K562 (cell line): ENCODE measurements around the gene RABGAP1L. TPM values are rescaled to one million over a fixed set of nuclear protein-coding genes. Genes with fewer than 3 reads are reported as not detected.

Experiments
- ATAC-seq: fragments of 200-7000 bp; cut with Tn5 transposase; 3 replicates; pipeline ENCODE4 v1.9.1; 2020; ENCODE audit warnings: moderate library complexity
- BruUV-seq: library from RNA; stranded (reverse); fragments of 400-500 nt; replicated peaks from 2 replicates; lab custom pipeline; 2021; lab: Mats Ljungman, UMichigan
- CTCF ChIA-PET: fragments of 300-600 bp; formaldehyde crosslinking; extraction: SDS; loops from one replicate; lab custom pipeline; 2021; ENCODE audit warnings: low intra/inter-chr PET ratio; lab: Yijun Ruan, JAX
- POLR2A ChIA-PET: fragments of 300-600, 350-650 bp; sonication (Branson Sonifier 250); formaldehyde crosslinking; extraction: SDS; loops from one replicate; lab custom pipeline; 2021; ENCODE audit warnings: antibody characterized with exemption, inconsistent platforms; lab: Yijun Ruan, JAX
- DNase-seq, 4 experiments: peaks; one replicate each; pipeline versions ENCODE4 v3.0.0 to v3.0.0-alpha.2; 2011 to 2018; ENCODE audit warnings: low spot score in 3 of 4, mixed read lengths in 3 of 4; ENCODE audit errors: extremely low read depth in 1 of 4
- FAIRE-seq: peaks from 2 replicates; lab custom pipeline; 2011; peaks lifted over from hg19 to GRCh38; lab: Jason Lieb, UNC
- H2AFZ ChIP-seq: 2 replicates; pipeline ENCODE4 v1.6.0; 2011; ENCODE audit warnings: low read depth, low read length, control low read depth, inconsistent platforms
- H3K27ac ChIP-seq: fragments of 200-600 bp; 3 replicates; pipeline ENCODE4 v1.8.0; 2011; ENCODE audit warnings: low read depth, mild to moderate bottlenecking, control low read depth, inconsistent platforms, low read length, moderate library complexity, mixed read lengths; ENCODE audit errors: extremely low read depth
- H3K27me3 ChIP-seq, 2 experiments: fragments of 300-600 bp in 1 of 2; 2 replicates in 1 of 2; 3 replicates in 1 of 2; pipeline versions ENCODE4 v1.6.0 to v1.8.0; 2011; ENCODE audit warnings: inconsistent platforms in 2 of 2, low read length in 2 of 2, mild to moderate bottlenecking in 1 of 2, mixed read lengths in 1 of 2, moderate library complexity in 1 of 2; ENCODE audit not compliant: control insufficient read depth in 2 of 2, insufficient read depth in 2 of 2
- H3K36me3 ChIP-seq: fragments of 300-600 bp; 3 replicates; pipeline ENCODE4 v1.8.0; 2011; ENCODE audit warnings: mild to moderate bottlenecking, low read length, inconsistent platforms; ENCODE audit not compliant: control insufficient read depth, insufficient read depth
- H3K4me1 ChIP-seq, 2 experiments: fragments of 200-600 bp in 1 of 2; replicated peaks in 1 of 2; 2 replicates in 1 of 2; 3 replicates in 1 of 2; pipeline versions ENCODE4 v1.5.1 to v1.8.0; 2011; ENCODE audit warnings: inconsistent platforms in 2 of 2, low read length in 2 of 2, mild to moderate bottlenecking in 1 of 2, mixed read lengths in 1 of 2, moderate library complexity in 1 of 2; ENCODE audit not compliant: control insufficient read depth in 2 of 2, insufficient read depth in 2 of 2
- H3K4me2 ChIP-seq: 2 replicates; pipeline ENCODE4 v1.6.1; 2011; ENCODE audit warnings: low read length, control low read depth, inconsistent platforms, mixed read lengths; ENCODE audit not compliant: insufficient read depth
- H3K4me3 ChIP-seq: fragments of 200-600 bp; sonication (generic), shearing (Covaris generic); 2 replicates; pipeline ENCODE4 v1.5.1; 2016; ENCODE audit warnings: control low read depth, inconsistent platforms
- H3K79me2 ChIP-seq: fragments of 200-600 bp; 3 replicates; pipeline ENCODE4 v1.8.0; 2011; ENCODE audit warnings: low read length, inconsistent platforms; ENCODE audit not compliant: control insufficient read depth, insufficient read depth
- H3K9ac ChIP-seq, 2 experiments: 2 replicates each; pipeline versions ENCODE4 v1.6.0 to v1.6.1; 2011; ENCODE audit warnings: low read depth in 2 of 2, low read length in 2 of 2, control low read depth in 1 of 2, inconsistent platforms in 1 of 2, mild to moderate bottlenecking in 1 of 2, mixed read lengths in 1 of 2; ENCODE audit not compliant: insufficient read depth in 1 of 2
- H3K9me1 ChIP-seq: one replicate; pipeline ENCODE4 v1.6.0; 2011; ENCODE audit warnings: inconsistent platforms, mild to moderate bottlenecking, low read length, moderate library complexity; ENCODE audit not compliant: control insufficient read depth, insufficient read depth
- H3K9me3 ChIP-seq: replicated peaks from 2 replicates; pipeline ENCODE4 v1.5.1; 2011; ENCODE audit warnings: low read depth, low read length, inconsistent platforms; ENCODE audit not compliant: control insufficient read depth, insufficient read depth
- H4K20me1 ChIP-seq: replicated peaks from 2 replicates; pipeline ENCODE4 v1.6.1; 2011; ENCODE audit warnings: low read length, inconsistent platforms, mixed read lengths; ENCODE audit not compliant: control insufficient read depth, insufficient read depth
- DPF2 ChIP-seq: fragments of 450-650 bp; IDR thresholded peaks from 2 replicates; pipeline ENCODE4 v1.6.1; 2016
- EP300 ChIP-seq: IDR thresholded peaks from 2 replicates; pipeline ENCODE4 v1.6.1; 2012; ENCODE audit warnings: low read length, improper control_type of control experiment
- FOSL1 ChIP-seq: fragments of 200-800 bp; sonication (Bioruptor generic); conservative IDR thresholded peaks from 2 replicates; pipeline ENCODE4 v1.6.1; 2016; ENCODE audit warnings: missing genetic modification characterization, missing compliant biosample characterization
- GATA2 ChIP-seq: sonication (generic); formaldehyde crosslinking; IDR thresholded peaks from 2 replicates; pipeline ENCODE4 v1.4.0; 2020; ENCODE audit warnings: mild to moderate bottlenecking, missing genetic modification reagents
- GATAD2A ChIP-seq: fragments of 450-650 bp; IDR thresholded peaks from 2 replicates; pipeline ENCODE4 v1.6.1; 2017
- HDAC1 ChIP-seq, 2 experiments: fragments of 450-650 bp; IDR thresholded peaks; 2 replicates each; pipeline ENCODE4 v1.6.1; 2016 to 2017; ENCODE audit warnings: inconsistent platforms in 1 of 2, mild to moderate bottlenecking in 1 of 2, moderate library complexity in 1 of 2
- HMG20B ChIP-seq: fragments of 250-450 bp; sonication (Bioruptor Pico); IDR thresholded peaks from 2 replicates; pipeline ENCODE4 v1.5.0; 2021; ENCODE audit warnings: mild to moderate bottlenecking
- MEIS2 ChIP-seq: fragments of 450-650 bp; IDR thresholded peaks from 2 replicates; pipeline ENCODE4 v1.6.1; 2014; ENCODE audit warnings: mild to moderate bottlenecking; ENCODE audit not compliant: partially characterized antibody
- MITF ChIP-seq: IDR thresholded peaks from 2 replicates; pipeline ENCODE4 v1.6.1; 2014; ENCODE audit warnings: antibody characterized with exemption
- NCOR1 ChIP-seq: fragments of 450-650 bp; IDR thresholded peaks from 2 replicates; pipeline ENCODE4 v1.6.1; 2016; ENCODE audit warnings: mild to moderate bottlenecking, moderate library complexity
- POLR2AphosphoS5 ChIP-seq: IDR thresholded peaks from 2 replicates; pipeline ENCODE4 v1.6.1; 2011; ENCODE audit warnings: mild to moderate bottlenecking, low read depth, low read length, moderate library complexity; ENCODE audit not compliant: control insufficient read depth, insufficient read depth
- SAFB2 ChIP-seq: fragments of 200-400 bp; formaldehyde crosslinking; IDR thresholded peaks from 2 replicates; pipeline ENCODE4 v1.6.1; 2018; ENCODE audit warnings: borderline replicate concordance, low read length, low read depth, moderate library complexity; ENCODE audit not compliant: severe bottlenecking
- SIX5 ChIP-seq, 2 experiments: IDR thresholded peaks; 2 replicates each; pipeline ENCODE4 v1.6.1; 2011; ENCODE audit warnings: low read length in 2 of 2, borderline replicate concordance in 1 of 2, low read depth in 1 of 2, mild to moderate bottlenecking in 1 of 2, moderate library complexity in 1 of 2; ENCODE audit not compliant: insufficient read depth in 1 of 2
- SMARCE1 ChIP-seq: fragments of 450-650 bp; IDR thresholded peaks from 2 replicates; pipeline ENCODE4 v1.7.1; 2016; ENCODE audit warnings: mild to moderate bottlenecking
- TBL1XR1 ChIP-seq, 2 experiments: IDR thresholded peaks; 2 replicates each; pipeline ENCODE4 v1.6.1; 2012; ENCODE audit warnings: improper control_type of control experiment in 2 of 2, low read length in 2 of 2, mild to moderate bottlenecking in 1 of 2
- TCF3 ChIP-seq: sonication (generic); formaldehyde crosslinking; IDR thresholded peaks from 2 replicates; pipeline ENCODE4 v1.4.0; 2020; ENCODE audit warnings: mild to moderate bottlenecking, missing genetic modification reagents
- TRIM24 ChIP-seq, 2 experiments: fragments of 450-650 bp; IDR thresholded peaks; 2 replicates each; pipeline ENCODE4 v1.6.1; 2016
- YBX1 ChIP-seq: fragments of 450-650 bp; IDR thresholded peaks from 2 replicates; pipeline ENCODE4 v1.7.1; 2016; ENCODE audit warnings: mild to moderate bottlenecking
- ZEB2 ChIP-seq: fragments of 450-650 bp; IDR thresholded peaks from 2 replicates; pipeline ENCODE4 v1.6.1; 2016
- ZNF280A ChIP-seq: fragments of 450-650 bp; IDR thresholded peaks from 2 replicates; pipeline ENCODE4 v1.6.1; 2018; ENCODE audit warnings: mild to moderate bottlenecking, low read depth; ENCODE audit not compliant: partially characterized antibody
- ZNF395 ChIP-seq: fragments of 200-800 bp; sonication (Bioruptor generic); IDR thresholded peaks from 2 replicates; pipeline ENCODE4 v1.6.1; 2017; ENCODE audit warnings: missing genetic modification characterization, missing compliant biosample characterization
- WGBS: fragments of 100-300 bp; shearing (Covaris generic); methylation state at CpG from one replicate; pipeline ENCODE4 v1.1.6; 2016; ENCODE audit warnings: low coverage, mixed read lengths; ENCODE audit not compliant: insufficient coverage; ENCODE audit errors: missing lambda C conversion rate; 5-methylcytosine and 5-hydroxymethylcytosine counted together
- in situ Hi-C: fragments of 300-500 bp; cut with MboI; formaldehyde crosslinking; loops from 4 replicates; pipeline ENCODE4 v1.15.0; 2018; ENCODE audit warnings: inconsistent platforms, mixed read lengths
- intact Hi-C: fragments of 100-400 bp; cut with micrococcal nuclease; formaldehyde crosslinking; loops from 2 replicates; pipeline ENCODE4 v1.14.2; 2022
- polyA plus RNA-seq, 8 experiments: library from polyadenylated mRNA; depleted of rRNA in 4 of 8; stranded (reverse) in 5 of 8; unstranded in 3 of 8; fragments of >200 nt; fragmentation: Nextera tagmentation in 2 of 8; fragmentation: Illumina TruSeq in 1 of 8; extraction: Ambion mirVana in 2 of 8; extraction: Trizol in 1 of 8; gene quantifications; 2 replicates each; pipeline versions ENCODE4 v1.2.1 to v1.2.3, GENCODE V29; 2011 to 2014; ENCODE audit warnings: inconsistent platforms in 1 of 8, missing spikeins in 1 of 8
- total RNA-seq, 7 experiments: library from RNA; depleted of rRNA in 6 of 7; stranded (reverse); fragments of >200 nt in 6 of 7; fragmentation: Illumina TruSeq in 2 of 7; extraction: Trizol in 2 of 7; gene quantifications; 2 replicates each; pipeline versions ENCODE4 v1.2.1 to v1.2.3, GENCODE V29; 2011 to 2021; ENCODE audit warnings: low replicate concordance in 1 of 7

Gene RABGAP1L
- total and polyA plus RNA-seq, 9 of the 15 experiments (the other 6 are each of a cell fraction or from before 2014, with no cell fraction given): 16.5 to 44.9 (median 26.7) TPM

- FAIRE-seq (no peak), ATAC-seq (no peak; the same call in 2 of the 3 replicates), DNase-seq (peak in 2 of 4 experiments; percentile 20 to 54)
- WGBS: 6% methylated on average over 5 of the region's 5 CpGs
- ChIA-PET CTCF (no interaction called here), POLR2A (interaction anchor here (0.5 kb wide), 1 partner anchor 38 kb away, joined by 3 read pairs; no protein-coding TSS in a partner anchor)
- Histone ChIP-seq H3K36me3 (peaks cover 21% of the 10 kb centered on the region), H3K27ac (peak overlapping the region; percentile 54; the same call in 1 of the 3 replicates), H3K9me1 (no peaks in the 10 kb centered on the region), H3K9ac (no peak overlapping the region), H3K4me1 (peaks cover 0 to 3% of the 10 kb centered on the region in 2 experiments; a peak in 2 of 5 replicates), H3K9me3 (0 out of 2 replicates have a peak, but pooled peaks cover 1% of the 10 kb centered on the region), H3K79me2 (no peaks in the 10 kb centered on the region), H3K4me3 (no peak overlapping the region), H3K27me3 (no peaks in the 10 kb centered on the region), H4K20me1 (no peaks in the 10 kb centered on the region), H3K4me2 (no peak overlapping the region), H2AFZ (no peak overlapping the region)
- in situ Hi-C loops: no loop called here
- intact Hi-C loops: no loop called here
- BruUV-seq: no TSS peak
- TF ChIP-seq FOSL1 (tag) (peak; percentile 67), MEIS2 (peak; percentile 87), POLR2AphosphoS5 (peak; percentile 73; the same call in 1 of the 2 replicates), EP300 (peak; percentile 44; the same call in 1 of the 2 replicates), YBX1 (no peak), GATA2 (peak; percentile 70; the same call in 1 of the 2 replicates), ZNF280A (no peak), GATAD2A (no peak), TBL1XR1 (IDR thresholded peaks at IDR 0.05; ENCODE audit: low read length in 2 of 2) (0 out of 4 replicates have a peak, but pooled peaks of 1 of the 2 experiments have one; percentile 25), ZEB2 (0 out of 2 replicates have a peak, but pooled peaks have one; percentile 28), ZNF395 (peak; percentile 65; the same call in 1 of the 2 replicates), MITF (no peak), SMARCE1 (peak; percentile 64; the same call in 1 of the 2 replicates), SIX5 (IDR thresholded peaks at IDR 0.05; ENCODE audit: borderline replicate concordance in 1 of 2, insufficient read depth in 1 of 2, low read depth in 1 of 2, low read length in 2 of 2) (no peak), TRIM24 (IDR thresholded peaks at IDR 0.05) (peak; percentile 38 to 80), NCOR1 (peak; percentile 53), HMG20B (CRISPR knock-in tag) (no peak), HDAC1 (IDR thresholded peaks at IDR 0.05) (peak in 1 of 2 experiments; percentile 57; a peak in 2 of 4 replicates), TCF3 (CRISPR knock-in tag) (peak; percentile 85), DPF2 (0 out of 2 replicates have a peak, but pooled peaks have one; percentile 52), SAFB2 (no peak)
These were observed 71.1 kb downstream of the RABGAP1L start for GRCh38 chr1:174230399-174230798.
